NCI-H524 (cell line): ENCODE data around the gene CBX8.
"Not testable (repeated sequence)": the region's sequence is repeated elsewhere in the genome, so short reads cannot be mapped to it uniquely, and the experiment has no call there.

Experiments
- DNase-seq, 2 experiments: peaks; one replicate each; lab custom pipeline; 2025; lab: John Stamatoyannopoulos, UW

CBX8 gene

GRCh38 chr17:79779084-79779529 lies 17.8 kb downstream of the CBX8 start:
- DNase-seq, result no peak

- peak; percentile 57 to 82 for DNase-seq
These were observed 18.3 kb downstream of the CBX8 start for GRCh38 chr17:79778504-79779083.

DNA sequence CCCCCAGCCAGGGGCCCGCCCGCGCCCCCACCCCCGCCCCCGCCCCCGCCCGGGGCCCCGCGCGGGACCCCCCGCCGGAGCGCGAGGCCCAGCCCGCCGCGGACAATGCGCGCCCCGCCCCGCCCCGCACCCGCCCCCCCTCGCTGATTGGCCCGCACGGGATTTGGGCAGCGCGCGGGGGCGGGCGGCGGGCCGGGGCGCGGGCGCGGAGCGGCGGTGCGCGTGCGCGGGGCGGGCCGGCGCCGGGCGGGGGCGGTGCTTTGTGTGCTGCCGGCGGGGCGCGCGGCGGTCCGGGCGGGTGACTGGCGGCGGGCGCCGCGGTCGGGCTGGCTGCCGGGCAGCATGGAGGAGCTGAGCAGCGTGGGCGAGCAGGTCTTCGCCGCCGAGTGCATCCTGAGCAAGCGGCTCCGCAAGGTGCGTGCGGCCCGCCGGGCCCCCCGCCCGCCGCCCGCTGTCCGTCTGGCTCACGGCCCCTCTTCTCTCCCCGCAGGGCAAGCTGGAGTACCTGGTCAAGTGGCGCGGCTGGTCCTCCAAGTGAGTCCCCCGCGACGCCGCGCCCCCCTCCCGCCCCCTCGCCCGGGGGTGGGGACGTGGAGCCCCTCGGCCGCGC lies 18.9 kb downstream of the CBX8 start, which contains the start of gene CBX2:
CBX2 (plus strand) TSS at position 255 of the 610 bp plus-strand sequence; CDS start at position 343, 88 bp downstream.
- peak; percentile 77 to 87 for DNase-seq

DNA sequence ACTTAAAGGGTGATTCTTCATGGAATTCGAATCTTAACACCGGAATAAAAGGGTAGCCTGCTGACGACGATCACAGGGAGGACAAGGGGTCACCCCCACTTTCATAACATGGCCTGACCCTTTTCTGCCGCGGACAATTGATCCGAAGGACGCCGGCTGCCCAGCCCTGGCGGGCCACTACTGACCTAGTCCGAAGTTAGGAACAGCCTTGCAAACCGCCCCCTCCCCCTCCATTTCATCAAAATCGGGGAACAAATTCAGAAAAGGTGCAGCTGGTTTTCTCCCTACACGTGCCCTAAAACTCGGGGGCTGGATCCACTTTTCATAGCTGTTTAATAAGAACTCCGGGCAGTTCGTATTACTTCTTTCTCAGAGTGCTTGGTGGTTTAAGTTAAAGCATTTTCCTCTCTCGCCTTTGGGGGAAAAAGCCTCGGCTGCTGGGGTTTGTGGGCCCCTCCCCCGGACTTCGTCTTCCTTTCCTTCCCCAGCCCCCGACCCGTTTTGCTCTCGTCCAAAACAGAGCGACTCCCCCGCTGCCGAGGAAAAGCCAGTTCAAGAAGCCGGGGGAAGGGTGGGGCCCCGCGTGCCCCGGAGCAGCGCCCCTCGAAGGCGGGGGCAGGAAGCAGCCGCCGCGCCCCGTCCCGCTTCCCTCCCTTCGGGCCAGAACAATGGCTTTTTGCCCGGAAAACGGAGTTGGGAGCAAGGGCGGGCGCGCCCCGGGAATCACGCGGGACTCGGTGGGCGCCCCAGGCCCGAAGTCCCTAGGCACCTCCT lies 19.6 kb downstream of the CBX8 start:
- DNase-seq, result peak; percentile 77 to 85

DNA sequence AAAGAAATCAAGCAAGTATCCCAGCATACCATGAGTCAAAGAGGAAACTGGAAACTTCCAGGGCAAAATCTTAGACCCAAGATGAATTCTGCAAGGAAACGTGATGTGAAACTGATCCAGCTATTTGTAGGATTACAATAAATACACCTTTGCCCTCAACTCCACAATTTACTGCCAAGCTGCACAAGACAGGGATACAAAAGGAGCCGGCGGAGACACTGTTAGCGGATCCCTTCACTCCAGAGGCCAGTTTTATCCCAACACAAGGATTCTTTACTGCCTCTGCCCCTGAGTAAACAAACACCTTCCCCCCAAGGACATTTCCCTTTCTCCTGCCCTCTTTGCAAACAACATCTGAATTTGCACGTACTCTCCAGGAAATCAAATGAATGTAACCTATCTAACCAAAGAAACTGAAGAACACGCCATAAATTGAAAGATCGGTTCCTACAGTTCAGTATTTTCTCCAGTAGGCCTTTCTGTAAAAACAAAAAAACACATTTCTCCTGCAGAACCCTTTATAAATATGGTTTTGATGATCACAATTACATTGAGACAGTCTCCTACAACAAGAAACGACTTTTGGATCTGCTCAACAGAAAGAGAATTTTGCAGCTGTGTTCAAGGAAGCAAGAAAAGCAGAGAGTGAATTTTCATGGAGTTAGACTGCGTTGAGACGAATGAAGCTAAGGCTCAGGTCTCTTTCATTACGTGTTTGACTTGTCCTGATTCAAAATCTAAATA lies 20.3 kb downstream of the CBX8 start:
- DNase-seq, result no peak

DNA sequence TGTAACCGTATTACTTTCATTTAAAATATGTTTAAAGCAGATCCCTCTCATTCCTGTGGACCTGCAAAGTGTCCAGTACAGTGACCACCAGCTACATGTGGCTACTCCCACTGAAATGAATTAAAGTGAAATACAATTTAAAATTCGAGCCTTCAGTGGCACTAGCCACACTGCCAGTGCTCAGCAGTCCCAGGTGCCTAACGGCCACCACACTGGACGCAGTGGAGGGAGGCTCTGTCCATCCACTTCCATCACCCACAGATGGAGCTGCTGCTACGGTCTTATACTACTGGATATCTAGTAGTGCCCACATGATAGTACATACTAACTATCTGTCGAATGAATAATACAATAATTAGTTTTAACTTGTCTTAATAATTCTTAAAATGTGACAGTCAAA lies 21.2 kb downstream of the CBX8 start:
- no peak for DNase-seq

DNA sequence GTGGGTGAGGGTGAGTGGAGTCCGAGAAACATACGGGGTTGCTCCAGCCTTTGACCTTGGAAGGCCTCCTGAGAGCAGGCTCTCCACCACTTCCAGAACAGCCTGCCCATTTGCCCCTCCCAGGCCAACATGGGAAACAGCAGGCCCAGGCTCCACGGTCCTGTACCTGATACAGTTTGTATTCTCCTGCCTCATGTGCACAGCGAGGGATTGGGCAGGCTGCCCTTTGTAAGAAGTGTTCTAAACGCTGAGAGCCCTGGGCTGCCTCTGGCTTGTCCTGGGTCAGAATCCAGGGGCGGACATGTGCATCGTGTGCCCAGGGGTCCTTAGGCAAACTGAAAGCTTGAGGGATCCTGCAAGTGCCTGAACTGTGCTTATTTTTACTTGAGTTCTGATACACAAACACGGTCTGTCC lies 22.3 kb downstream of the CBX8 start:
- no peak for DNase-seq

- DNase-seq, result not testable (repeated sequence)
These were observed 24.2 kb downstream of the CBX8 start for GRCh38 chr17:79772726-79773125.

DNA sequence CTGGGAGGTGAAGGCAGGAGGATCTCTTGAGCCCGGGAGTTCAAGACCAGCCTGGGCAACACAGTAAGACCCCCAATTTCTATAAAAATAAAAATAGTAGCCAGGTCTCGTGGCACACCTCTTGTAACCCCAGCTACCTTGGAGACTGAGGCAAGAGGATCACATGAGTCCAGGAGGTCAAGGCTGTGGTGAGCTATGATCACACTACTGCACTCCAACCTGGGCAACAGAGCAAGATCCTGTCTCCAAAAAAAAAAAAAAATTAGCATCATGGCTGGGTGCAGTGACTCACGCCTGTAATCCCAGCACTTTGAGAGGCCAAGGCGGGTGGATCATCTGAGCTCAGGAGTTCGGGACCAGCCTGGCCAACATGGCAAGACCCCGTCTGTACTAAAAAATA lies 25.6 kb downstream of the CBX8 start:
- DNase-seq, result no peak

DNA sequence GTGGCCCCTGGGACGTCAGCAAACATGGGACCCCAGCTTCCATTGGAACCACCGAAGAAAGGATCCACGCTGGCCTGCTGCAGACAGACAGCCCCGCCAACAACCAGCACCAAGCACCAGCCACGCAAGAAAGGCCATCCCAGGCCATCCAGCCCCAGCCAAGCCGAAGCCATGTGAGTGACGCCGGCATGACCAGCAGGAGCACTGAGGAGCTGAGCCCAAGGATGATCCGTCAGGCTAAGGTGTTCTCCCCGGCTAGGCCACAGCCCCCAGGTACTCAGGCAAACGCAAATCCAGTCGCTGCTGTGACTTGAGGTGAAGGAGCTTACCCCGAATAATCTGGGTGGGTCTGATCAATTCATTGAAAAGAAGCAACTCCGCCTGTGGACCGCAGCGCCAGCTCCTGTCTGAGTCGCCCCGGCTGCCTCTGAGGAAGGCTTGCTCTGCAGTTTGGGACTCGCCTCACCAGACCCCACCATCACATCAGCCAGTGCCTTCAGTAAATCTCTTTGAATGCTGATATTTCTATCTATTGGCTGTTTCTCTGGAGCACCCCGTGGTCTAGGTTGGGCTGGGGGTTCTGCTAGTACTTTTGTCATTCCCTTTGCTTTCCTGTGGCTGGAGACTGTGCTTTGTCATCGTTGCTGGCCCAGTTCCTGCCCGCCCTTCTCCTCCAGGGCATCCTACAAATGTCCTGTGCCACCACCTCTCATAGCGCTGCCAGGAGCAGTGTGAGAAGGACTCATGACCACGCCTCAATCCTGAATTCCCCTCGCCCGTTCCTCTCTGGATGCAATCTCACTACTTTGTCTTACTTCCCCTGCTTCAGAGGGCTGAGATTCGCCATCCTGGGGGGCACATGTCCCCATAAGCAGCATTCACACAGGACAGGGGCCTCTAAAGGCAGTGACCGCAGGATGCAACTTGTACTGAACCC lies 27.0 kb downstream of the CBX8 start:
- no peak for DNase-seq

DNA sequence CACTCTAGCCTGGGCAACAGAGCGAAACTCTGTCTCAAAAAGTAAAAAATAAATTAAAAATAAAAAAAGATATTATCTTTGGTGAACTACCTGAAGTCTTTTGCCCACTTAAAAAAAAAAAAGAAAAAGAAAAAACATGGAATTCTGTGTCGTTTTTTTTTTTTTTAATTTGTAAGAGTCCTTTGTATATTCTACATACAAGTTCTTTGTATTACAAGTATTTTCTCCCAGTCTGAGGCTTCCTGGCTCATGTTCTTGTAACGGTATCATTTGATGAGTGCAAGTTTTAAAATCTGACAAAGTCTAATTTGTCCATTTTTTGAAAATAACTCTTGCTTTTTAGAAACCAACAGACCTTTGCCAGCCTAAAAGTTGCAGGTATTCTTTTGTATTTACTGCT lies 31.2 kb downstream of the CBX8 start:
- no peak for DNase-seq

DNA sequence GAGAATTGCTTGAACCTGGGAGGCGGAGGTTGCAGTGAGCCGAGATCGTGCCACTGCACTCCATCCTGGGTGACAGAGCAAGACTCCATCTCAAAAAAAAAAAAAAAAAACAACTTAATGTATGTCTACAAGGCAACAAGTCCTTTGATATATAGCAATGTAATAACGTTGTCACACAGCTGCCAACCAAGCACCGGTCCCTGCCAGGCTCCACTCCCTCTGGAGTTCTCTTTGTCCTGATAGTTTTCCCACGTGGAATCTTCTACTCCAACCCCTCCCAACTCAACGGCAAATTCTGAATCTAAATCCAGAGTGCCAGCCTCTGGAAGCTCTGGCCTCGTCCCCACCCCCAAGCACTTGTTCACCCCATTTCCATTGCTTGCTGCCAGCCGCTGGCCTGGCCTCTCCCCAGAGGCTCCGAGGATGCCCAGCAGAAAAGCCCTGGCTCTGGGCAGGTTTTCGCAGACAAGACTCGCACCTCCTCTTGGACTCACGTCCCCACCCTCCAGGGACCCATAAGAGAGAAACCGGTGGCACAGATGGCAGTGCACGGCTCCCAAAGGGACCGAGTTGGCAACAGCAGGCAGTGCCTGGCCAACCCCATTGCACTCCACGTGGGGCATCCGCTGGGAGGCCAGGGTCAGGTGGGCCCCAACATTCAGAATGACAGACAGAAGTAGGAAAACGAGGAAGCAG lies 34.8 kb downstream of the CBX8 start:
- DNase-seq, result peak in 1 of 2 experiments; percentile 59

DNA sequence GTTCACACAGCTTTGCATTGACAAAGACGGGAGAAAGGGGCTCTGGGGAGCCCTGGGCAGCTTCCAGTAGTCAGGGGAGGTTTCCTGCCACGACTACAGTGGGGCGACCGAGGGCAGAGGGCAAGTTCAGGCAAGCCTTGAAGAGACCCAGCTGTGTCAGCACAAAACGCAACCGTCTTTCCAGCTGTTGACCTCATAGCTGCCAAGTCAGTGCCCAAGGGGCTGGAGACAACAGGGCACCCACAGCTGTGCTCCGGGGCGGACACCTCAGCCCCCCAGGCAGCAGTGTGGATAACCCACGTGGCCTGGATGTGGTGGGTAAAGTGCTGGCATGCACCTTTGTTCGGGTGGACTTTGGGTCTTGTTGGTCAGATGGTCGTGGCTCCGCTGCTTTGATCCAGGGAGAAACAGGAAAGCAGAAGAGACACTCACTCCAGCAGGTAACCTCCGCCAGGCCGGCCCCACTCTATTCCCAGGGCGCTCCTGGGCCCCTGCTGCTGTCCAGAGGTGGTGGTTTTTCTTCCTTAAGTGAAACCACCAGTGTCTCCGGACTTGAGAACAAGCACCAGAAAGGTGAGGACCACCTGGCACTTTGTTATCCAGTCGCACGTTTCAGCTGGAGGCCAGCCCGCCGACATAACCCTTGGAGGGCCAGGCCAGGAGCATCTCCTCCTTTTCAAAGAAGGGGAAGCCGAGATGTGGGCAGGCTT lies 36.5 kb downstream of the CBX8 start:
- DNase-seq, result no peak

- DNase-seq, result no peak
These were observed 38.6 kb downstream of the CBX8 start for GRCh38 chr17:79758271-79758670.

DNA sequence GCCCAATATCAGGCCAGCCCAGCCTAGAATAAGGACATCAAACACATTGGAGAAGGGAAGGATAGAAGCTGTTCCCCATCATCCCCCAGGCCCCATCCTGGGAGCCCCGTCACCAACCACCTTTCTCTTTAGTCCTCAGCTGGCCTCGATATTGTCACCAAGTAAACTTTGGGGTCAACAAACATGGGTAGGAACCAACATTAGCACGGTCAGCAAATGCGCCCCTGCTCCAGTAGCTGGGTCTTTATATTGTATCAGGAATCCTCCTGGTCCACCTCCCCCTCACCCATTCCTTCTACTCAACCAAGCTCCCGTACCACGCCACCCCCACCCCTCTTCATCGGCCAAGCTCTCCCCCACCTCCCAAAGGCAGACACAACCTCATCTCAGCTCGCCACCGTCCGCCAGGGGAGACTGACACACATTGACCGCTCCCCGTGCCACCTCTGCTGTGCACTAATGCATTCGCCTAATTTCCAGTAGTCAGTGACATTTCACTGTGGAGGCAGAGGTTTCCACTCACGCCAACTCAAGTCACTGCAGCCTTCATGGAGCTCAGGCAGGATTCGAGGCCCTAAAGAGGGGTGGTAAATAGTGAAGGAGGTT lies 39.6 kb downstream of the CBX8 start:
- DNase-seq, result no peak

GRCh38 chr17:79755591-79755990 lies 41.3 kb downstream of the CBX8 start:
- no peak for DNase-seq

GRCh38 chr17:79754903-79755302 lies 42.0 kb downstream of the CBX8 start:
- DNase-seq, result not testable (repeated sequence)

DNA sequence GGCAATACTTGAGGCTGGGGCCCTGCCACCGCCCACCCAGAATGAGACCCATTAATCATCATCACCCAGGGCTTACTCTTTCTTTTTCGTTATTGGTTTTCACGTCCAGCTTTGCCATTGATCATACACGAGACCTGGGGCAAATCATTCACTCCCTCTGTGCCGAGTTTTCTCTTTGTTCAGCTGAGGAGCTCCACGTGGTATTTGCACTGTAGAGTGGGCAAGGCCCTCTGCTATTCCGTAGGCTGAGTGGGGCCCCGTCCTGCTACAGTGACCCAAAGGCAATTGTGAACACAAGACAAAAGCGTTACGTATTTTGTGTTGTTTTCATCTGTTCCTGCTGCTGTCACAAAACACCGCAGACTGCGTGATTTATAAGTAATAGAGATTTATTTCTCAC lies 42.5 kb downstream of the CBX8 start:
- no peak for DNase-seq

DNA sequence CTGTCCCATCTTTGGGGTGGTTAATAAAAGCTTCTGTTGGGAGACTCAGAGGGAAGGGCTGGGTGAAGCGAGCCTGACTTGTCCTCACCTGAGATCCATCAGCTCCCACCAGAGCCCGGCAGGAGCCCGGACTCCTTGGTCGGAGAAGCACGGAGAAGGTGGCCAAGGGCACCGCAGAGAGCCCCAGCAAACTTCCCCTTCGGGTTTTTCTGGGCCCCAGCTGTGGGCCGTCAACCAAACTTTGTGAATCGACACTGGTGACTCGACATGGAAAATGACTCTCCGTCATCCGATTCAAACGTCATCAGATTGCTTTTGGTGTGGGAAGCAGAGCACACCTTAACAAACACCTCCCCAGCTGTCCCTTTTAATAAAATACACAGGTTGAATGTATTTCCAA lies 44.7 kb downstream of the CBX8 start:
- no peak for DNase-seq
